HG03558 (cell line): ENCODE results near the gene WDR70.
"Not testable (repeated sequence)": the region's sequence is repeated elsewhere in the genome, so short reads cannot be mapped to it uniquely, and the experiment has no call there.

ENCODE experiments used
- ATAC-seq: cut with Tn5 transposase; IDR thresholded peaks from one replicate; pipeline ENCODE4 v1.9.1; 2021; ENCODE audit warnings: moderate number of reproducible peaks; ENCODE audit not compliant: unreplicated experiment; ENCODE audit errors: extremely low read depth

The WDR70 gene

GRCh38 chr5:37506241-37506640, 127.1 kb downstream of the WDR70 start:
- no peak for ATAC-seq

- ATAC-seq, result no peak
Observed at GRCh38 chr5:37506722-37507121, 127.6 kb downstream of the WDR70 start.

DNA sequence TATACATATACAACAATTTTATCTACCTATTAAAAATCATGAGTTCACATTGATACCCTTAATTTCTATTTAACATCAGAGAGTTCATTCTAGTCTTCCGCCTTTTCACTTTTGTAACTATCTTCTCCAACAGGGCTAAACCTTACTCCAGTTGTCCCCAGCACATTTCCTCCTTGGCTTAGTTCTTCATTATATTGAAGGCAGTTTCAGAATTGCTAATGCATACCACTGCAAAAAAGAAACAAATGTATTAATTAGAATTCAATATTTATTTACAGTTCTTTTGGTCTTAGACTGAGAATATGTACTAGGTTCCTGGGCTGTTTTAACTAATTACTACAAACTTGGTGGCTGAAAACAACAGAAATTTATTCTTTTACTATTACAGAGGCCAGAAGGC, 132.5 kb downstream of the WDR70 start:
- no peak for ATAC-seq

GRCh38 chr5:37514946-37515345, 135.8 kb downstream of the WDR70 start:
- ATAC-seq, result no peak

DNA sequence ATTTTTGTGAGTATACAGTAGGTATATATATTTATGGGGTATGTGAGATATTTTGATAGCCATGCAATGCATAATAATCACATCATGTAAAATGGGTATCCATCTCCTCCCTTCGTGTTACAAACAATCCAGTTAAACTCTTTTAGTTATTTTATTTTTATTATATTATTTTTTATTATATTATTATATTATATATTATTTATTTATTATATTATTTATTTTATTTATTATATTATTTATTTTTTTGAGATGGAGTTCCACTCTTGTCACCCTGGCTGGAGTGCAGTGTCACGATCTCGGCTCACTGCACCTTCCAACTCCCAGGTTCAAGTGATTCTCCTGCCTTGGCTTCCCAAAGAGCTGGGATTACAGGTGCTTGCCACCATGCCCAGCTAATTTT, 138.6 kb downstream of the WDR70 start:
- no peak for ATAC-seq

GRCh38 chr5:37518356-37518755, 139.2 kb downstream of the WDR70 start:
- ATAC-seq, result not testable (repeated sequence)

GRCh38 chr5:37519304-37519703, 140.2 kb downstream of the WDR70 start:
- ATAC-seq, result no peak

GRCh38 chr5:37519807-37520206, 140.7 kb downstream of the WDR70 start:
- no peak for ATAC-seq

DNA sequence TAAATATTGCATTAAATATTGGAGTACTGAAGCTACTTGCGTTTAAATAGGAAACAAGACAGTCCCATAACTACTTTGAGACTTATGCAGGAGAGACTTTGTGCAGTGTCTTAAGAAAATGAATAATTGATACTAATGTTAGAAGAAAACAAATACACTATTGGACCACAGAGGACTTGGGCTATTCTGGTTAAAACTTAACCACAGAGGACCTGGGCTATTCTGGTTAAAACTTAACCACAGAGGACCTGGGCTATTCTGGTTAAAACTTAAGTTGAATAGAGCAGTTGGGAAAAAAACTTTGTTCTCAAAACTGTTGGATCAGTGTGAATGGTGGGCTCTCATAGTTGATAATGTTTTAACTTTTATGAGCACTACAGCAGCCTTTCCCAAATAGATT, 141.7 kb downstream of the WDR70 start:
- no peak for ATAC-seq

- no peak for ATAC-seq
Observed at GRCh38 chr5:37532976-37533740, 154.0 kb downstream of the WDR70 start.

GRCh38 chr5:37533851-37534250, 154.7 kb downstream of the WDR70 start:
- no peak for ATAC-seq

DNA sequence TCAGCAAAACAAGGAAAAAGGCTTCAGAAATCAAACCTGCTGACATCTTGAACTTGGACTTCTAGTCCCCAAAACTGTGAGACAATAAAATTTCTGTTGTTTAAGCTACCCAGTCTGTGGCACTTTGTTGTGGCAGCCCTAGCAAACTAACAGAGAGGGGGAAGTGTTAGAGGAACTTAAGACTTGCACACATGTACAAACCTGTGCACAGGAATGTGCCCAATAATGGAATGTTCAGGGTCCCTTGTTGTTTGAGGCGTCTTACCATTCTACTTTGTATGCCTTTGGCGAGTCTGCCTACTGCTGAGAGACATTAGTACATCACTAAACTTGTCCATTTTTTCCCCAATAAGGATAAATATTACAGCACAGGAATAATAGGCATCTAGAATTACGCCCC, 160.3 kb downstream of the WDR70 start:
- no peak for ATAC-seq

DNA sequence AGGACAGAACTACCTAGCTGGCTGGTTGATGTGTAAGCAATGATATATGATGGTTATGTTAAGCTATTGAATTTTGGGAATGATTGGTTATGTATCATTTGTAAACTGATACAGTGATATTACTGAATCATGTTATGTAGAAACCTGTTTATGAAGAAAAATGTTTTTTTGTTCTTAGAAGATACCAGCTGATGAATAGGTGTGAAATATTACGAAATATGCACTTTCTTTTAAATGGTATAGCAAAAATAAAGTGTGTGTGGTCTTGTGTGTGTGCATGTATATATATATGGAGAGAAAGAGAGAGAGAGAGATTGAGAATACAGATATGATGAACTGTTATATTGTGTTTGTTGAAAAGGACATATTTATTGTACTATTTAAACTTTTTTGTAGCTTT, 164.1 kb downstream of the WDR70 start:
- ATAC-seq, result no peak

DNA sequence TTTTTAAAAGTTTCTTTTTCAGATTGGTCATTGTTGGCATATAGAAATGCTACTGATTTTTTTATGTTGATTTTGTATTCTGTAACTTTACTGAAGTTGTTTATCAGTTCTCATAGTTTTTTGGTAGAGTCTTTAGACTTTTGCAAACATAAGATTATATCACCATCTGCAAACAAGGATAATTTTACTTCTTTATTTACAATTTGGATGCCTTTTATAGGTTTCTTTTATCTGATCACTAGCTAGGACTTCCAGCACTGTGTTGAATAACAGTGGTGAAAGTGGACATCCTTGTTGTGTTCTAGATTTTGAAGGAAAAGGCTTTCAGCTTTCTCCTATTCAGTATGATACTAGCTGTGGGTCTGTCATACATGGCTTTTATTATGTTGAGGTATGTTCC, 170.3 kb downstream of the WDR70 start:
- no peak for ATAC-seq

GRCh38 chr5:37552161-37552560, 173.0 kb downstream of the WDR70 start:
- ATAC-seq, result no peak

DNA sequence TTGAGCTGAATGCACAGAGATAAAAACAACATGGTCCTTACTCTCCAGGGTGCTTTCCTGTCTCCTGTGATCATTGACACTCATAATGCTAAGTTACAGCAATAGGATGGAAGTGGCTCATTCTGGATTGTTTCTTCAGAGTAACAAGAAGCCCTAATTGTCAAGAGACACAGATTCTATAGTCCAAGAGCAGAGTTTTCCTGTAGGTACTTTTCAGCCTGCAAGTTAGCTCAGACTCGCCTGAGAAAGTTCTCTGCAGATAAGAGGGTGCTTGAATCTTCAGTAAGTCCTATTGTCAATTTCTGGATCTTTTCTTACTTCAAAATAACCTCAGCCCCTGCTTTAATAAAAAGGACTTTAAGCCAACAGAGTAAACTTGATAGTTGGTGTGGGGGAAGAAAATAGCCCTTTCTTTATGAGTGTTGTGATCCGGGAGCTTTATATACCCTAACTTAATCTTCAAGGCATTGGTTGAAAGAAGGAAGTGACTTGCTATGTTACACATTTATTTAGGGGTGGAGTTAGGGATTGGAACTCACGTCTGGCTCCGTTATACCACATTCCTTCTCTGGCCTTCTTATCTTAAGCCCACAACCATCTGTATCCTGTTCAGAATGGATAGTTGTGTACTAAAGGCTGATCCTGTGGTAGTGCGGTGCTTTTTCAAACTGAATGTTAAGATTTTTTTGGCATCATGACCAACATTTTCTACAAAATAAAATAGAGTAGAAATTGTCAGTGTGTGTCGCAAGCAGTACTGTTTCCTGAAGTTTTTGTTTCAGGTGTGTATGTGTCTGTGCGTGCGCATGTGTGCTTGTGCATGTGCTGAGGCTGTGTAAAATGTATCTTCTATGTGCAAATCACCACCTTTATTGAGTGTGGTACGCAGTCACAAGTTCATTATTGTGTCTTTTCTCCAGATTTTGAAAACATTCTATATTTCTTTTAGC, 173.9 kb downstream of the WDR70 start:
- ATAC-seq, result no peak

DNA sequence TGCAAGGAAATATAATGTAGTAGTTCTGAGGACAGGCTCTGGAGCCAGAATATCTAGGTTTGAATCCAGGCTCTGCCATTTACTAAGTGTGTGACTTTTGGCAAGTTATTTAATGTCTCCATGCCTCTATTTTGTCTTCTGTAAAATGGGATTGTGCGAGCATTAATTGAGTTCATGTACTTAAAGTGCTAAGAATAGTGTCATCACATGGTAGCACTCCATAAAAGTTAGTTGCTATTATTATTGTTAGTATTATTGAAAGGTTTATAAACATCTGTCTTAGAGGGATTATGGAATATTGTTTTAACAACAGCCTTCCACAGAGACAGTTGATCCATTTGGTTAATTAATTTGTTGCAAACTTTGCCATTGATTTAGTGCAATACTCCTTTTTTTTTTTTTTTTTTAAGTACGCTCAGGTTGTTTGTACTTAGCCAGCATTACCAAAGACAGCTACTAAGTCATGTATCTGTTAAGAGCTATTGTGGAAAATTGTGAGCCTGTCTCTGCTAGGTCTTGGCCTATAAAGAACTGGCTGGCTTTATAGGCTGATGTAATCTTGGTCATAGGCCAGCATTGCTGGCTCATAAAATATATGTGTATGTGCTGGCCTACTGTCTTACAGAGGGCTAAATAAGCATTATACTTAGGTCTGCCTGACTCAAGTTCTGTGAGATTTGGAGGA, 174.7 kb downstream of the WDR70 start:
- no peak for ATAC-seq

DNA sequence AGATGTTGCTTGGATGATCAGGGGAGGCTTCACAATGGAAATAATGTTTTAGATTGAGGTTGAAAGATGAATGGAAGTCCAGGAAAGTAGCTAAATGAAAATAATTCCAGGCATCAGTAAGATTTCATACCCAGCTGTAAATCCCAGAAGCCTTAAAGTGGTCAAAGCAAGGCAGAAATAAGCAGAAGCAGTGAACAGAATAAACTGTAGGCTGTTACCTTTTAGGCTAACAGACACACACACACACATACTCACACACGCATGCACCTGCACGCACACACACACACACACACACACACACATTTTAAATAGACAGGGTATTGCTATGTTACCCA, 175.3 kb downstream of the WDR70 start:
- ATAC-seq, result no peak

- no peak for ATAC-seq
Observed at GRCh38 chr5:37554938-37555337, 175.8 kb downstream of the WDR70 start.

- no peak for ATAC-seq
Observed at GRCh38 chr5:37557734-37558293, 178.7 kb downstream of the WDR70 start.
